Head of caudate nucleus (tissue), 42 donors: ENCODE results near the gene UBL3.

ENCODE experiments used
- DNase-seq, 42 donors: peaks; one replicate each; pipeline versions ENCODE4 v3.0.0 to v3.0.0-alpha.2; 2020 to 2021; ENCODE audit warnings: mixed read lengths in 7 of 42
- intact Hi-C: fragments of 100-400 bp; cut with DNase I; formaldehyde crosslinking; loops from one replicate; pipeline ENCODE4 v1.15.0; 2022

The UBL3 gene

DNA sequence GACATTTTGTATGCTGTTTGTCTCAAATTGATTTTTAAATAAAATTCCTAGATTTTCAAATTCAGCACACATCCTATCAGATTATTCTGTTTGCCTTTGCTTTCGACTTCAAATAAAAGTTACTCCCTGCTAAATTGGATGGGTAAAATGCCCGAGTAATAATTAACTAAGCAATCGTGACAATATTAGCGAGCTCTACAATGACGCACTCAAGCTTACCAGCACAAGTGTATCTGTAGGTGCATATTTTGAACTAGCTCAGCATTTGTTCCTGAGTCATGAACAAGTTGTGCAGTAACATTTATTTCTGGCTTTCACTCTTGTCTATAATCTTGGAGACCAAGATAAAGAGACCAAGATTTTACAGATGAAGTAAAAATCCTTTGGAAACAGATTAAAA is 113.4 kb downstream of the UBL3 start:
- intact Hi-C loops = no loop called here

DNA sequence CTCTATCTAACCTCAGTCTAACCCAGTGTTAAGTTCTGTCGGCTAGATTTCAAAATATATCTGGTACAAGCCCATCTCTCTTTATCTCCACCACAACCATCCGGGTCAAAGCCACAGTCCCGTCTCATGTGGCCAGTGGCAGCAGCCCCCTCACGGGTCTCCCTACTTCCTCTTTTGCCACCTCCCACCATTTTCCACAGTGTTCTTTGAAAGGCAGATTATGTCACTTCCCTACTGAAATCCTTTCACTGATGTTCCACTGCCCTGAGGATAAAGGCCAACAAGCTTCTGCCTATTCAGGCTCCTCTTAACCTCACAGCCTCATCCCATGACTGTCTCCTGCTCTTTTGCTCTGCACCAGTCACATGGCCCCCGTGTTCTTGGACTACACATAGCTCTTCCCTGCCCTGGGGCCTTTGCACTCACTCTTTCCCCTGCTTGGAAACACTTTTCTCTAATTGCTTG is 117.2 kb downstream of the UBL3 start:
- intact Hi-C loops = no loop called here
- DNase-seq = no peak

More for the DNA sequence above, 113.4 kb downstream of the UBL3 start:
- no peak for DNase-seq

- intact Hi-C loops = no loop called here
- no peak for DNase-seq
Measured at GRCh38 chr13:29730253-29730652, 120.2 kb downstream of the UBL3 start.

DNA sequence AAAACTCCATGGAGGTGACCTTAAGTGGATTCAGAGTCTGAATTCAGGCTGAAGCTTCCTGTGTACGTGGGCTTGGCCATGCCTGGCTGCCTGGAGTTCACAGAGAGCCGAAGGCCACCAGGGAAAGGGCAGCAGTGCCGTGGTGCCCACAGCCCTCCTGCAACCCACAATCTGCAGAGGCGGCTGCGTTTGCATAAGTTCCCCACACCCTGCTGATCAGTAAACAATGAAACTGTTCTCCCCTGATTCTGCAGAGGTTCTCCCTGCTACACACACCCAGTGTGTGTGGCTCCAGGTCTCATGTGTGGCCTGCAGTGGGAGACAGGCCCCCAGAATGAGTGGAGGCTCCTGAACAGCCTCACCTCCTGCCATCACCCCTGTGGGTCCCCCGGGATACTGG is 128.0 kb downstream of the UBL3 start:
- no peak for DNase-seq
- intact Hi-C loops = no loop called here

GRCh38 chr13:29721766-29722165 is 128.7 kb downstream of the UBL3 start:
- no peak for DNase-seq
- intact Hi-C loops = no loop called here

GRCh38 chr13:29718694-29719093 is 131.7 kb downstream of the UBL3 start:
- intact Hi-C loops = loop anchor here (10.0 kb wide), 1 partner anchor 214 kb away; no protein-coding TSS in a partner anchor
- DNase-seq = no peak

DNA sequence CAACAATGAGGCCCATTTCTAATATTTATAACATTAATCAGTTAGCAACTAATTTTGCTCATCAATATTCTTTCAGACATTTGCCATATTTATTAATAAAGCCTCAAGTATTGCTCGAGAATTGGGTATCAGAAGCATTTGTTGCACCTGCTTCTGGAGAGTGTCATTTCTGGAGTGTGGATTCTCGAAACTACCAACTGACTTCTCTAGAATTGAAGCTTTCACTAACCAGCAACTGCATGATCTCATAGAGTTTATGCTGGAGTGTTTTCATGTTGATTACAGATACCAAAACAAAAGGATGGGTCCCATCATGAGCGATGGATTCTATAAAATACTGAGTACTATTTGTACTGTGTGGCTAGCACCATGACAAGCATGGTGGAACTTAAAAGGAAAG is 133.9 kb downstream of the UBL3 start:
- intact Hi-C loops = loop anchor here (10.0 kb wide), 1 partner anchor 212 kb away; no protein-coding TSS in a partner anchor

More for the DNA sequence above, 133.9 kb downstream of the UBL3 start:
- DNase-seq = no peak
